ENCODE measurements around the gene CYP2W1.

DNA sequence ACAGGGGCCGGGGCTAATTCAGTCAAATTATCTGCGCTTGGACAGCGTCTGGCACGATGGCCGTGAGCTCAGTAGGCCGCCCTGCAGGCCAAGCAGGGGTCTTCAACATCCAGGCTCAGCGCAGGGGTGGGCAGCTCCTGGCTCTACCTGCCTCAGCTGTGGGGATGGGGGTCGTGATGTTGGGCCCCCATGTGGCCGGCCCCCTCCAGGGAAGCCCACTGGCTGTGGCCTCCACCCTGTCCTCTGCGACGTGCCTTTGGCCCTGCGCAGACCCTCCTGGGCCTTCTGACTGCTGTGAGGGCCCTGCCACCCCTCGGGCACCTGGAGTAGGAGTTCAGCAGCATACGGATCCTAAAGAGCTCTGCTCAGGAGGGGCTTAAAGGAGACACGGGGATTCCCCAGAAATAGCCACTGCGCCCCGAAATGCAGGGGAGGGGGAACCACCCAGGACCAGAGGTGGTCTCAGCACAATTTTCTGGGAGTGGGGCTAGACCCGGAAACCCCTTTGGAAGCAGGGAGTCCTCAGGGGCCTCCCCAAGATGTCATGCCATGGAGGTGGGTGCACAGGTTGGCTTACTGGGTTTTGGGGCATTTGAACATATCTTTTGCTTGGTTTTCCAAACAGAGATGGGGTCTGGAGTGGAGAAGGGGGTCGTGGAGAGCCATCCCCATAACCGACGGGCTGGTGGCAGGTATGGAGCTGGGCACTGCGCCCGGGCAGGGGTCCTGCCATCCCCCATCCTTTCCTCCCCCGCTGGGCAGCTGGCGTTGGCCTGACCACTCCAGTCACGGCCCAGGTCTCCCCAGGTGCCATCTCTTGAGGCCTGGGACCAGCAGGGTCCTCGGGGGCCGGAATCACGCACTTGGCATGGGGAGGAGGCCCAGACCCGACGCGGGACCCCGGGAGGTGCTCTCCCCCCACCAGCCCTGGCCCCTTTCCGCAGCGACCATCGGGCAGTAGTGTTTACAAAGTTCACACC lies 24.5 kb upstream of the CYP2W1 start:
- TF ChIP-seq, protein P1, sequence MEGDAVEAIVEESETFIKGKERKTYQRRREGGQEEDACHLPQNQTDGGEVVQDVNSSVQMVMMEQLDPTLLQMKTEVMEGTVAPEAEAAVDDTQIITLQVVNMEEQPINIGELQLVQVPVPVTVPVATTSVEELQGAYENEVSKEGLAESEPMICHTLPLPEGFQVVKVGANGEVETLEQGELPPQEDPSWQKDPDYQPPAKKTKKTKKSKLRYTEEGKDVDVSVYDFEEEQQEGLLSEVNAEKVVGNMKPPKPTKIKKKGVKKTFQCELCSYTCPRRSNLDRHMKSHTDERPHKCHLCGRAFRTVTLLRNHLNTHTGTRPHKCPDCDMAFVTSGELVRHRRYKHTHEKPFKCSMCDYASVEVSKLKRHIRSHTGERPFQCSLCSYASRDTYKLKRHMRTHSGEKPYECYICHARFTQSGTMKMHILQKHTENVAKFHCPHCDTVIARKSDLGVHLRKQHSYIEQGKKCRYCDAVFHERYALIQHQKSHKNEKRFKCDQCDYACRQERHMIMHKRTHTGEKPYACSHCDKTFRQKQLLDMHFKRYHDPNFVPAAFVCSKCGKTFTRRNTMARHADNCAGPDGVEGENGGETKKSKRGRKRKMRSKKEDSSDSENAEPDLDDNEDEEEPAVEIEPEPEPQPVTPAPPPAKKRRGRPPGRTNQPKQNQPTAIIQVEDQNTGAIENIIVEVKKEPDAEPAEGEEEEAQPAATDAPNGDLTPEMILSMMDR (IDR thresholded peaks at IDR 0.05): no peak
- TF ChIP-seq POLR2A (IDR thresholded peaks at IDR 0.05): no peak
